GM23248 (cell line): Measurements from ENCODE around the gene MEX3D.

ENCODE experiments used
- EZH2 ChIP-seq: fragments of 200-600 bp; sonication (generic); IDR thresholded peaks from 2 replicates; pipeline ENCODE4 v1.6.1; 2018; ENCODE audit warnings: antibody characterized with exemption, mild to moderate bottlenecking; ENCODE audit not compliant: insufficient read depth, poor library complexity, severe bottlenecking
- EZH2phosphoT487 ChIP-seq: fragments of 200-600 bp; sonication (generic); IDR thresholded peaks from 2 replicates; pipeline ENCODE4 v1.6.1; 2018; ENCODE audit warnings: antibody characterized with exemption, moderate library complexity, mild to moderate bottlenecking, low read depth; ENCODE audit not compliant: insufficient read depth

- TF ChIP-seq EZH2phosphoT487 (no peak), EZH2 (no peak)
Observed at GRCh38 chr19:1598777-1599459, 30.8 kb upstream of the MEX3D start.
